Chondrocyte (in vitro differentiated cells): Measurements from ENCODE around the gene PPP1R14C. TPM values are rescaled to one million over a fixed set of nuclear protein-coding genes. Genes with fewer than 3 reads are reported as not detected.
"Not testable (repeated sequence)": the region's sequence is repeated elsewhere in the genome, so short reads cannot be mapped to it uniquely, and the experiment has no call there.

Experiments used
- DNase-seq: peaks from one replicate; pipeline ENCODE4 v3.0.0; 2021; ENCODE audit warnings: mixed read lengths, low spot score
- H3K27ac Mint-ChIP-seq: one replicate; pipeline ENCODE4 v1.8.0; 2021; ENCODE audit warnings: mild to moderate bottlenecking, moderate library complexity, mixed read lengths; ENCODE audit not compliant: unreplicated experiment
- H3K27me3 Mint-ChIP-seq: 2 replicates; pipeline ENCODE4 v1.8.0; 2021; ENCODE audit warnings: low read depth, mixed read lengths
- H3K36me3 Mint-ChIP-seq: 2 replicates; pipeline ENCODE4 v1.8.0; 2021; ENCODE audit warnings: low read depth, mixed read lengths
- H3K4me1 Mint-ChIP-seq: 2 replicates; pipeline ENCODE4 v1.8.0; 2021; ENCODE audit warnings: low read depth, mild to moderate bottlenecking, mixed read lengths
- H3K4me3 Mint-ChIP-seq: one replicate; pipeline ENCODE4 v1.8.0; 2021; ENCODE audit warnings: mild to moderate bottlenecking, moderate library complexity, mixed read lengths; ENCODE audit not compliant: unreplicated experiment
- H3K9me3 Mint-ChIP-seq: 2 replicates; pipeline ENCODE4 v1.8.0; 2021; ENCODE audit warnings: low read depth, mixed read lengths
- CTCF ChIP-seq: fragments of 200-600 bp; sonication (generic); IDR thresholded peaks from 2 replicates; pipeline ENCODE4 v1.5.0; 2021; ENCODE audit warnings: antibody characterized with exemption, mild to moderate bottlenecking, moderate library complexity
- total RNA-seq: library from RNA; stranded (reverse); gene quantifications from 3 replicates; pipeline ENCODE4 v1.2.1, GENCODE V29; 2021

PPP1R14C gene
- total RNA-seq, 1 donor from 2014 or later: 3.4 TPM

- Mint-ChIP-seq H3K27ac (no peak overlapping the region), H3K9me3 (peaks cover 17% of the 10 kb centered on the region), H3K27me3 (no peaks in the 10 kb centered on the region), H3K36me3 (peaks cover 1% of the 10 kb centered on the region), H3K4me1 (peaks cover 12% of the 10 kb centered on the region), H3K4me3 (no peak overlapping the region)
- no peak for DNase-seq
- TF ChIP-seq CTCF: no peak
Measured at GRCh38 chr6:150236544-150236943, 93.7 kb downstream of the PPP1R14C start.

GRCh38 chr6:150237626-150238025 lies 94.8 kb downstream of the PPP1R14C start:
- peaks cover 17% of the 10 kb centered on the region for H3K9me3 Mint-ChIP-seq
- H3K27ac Mint-ChIP-seq: no peak overlapping the region
- H3K4me3 Mint-ChIP-seq: no peak overlapping the region

GRCh38 chr6:150238336-150238741 lies 95.5 kb downstream of the PPP1R14C start:
- H3K9me3 Mint-ChIP-seq: peaks cover 17% of the 10 kb centered on the region
- H3K36me3 Mint-ChIP-seq: peaks cover 1% of the 10 kb centered on the region
- no peak overlapping the region for H3K27ac Mint-ChIP-seq
- H3K4me3 Mint-ChIP-seq: no peak overlapping the region
- H3K4me1 Mint-ChIP-seq: peaks cover 6% of the 10 kb centered on the region
- TF ChIP-seq CTCF: no peak
- H3K27me3 Mint-ChIP-seq: no peaks in the 10 kb centered on the region
- no peak for DNase-seq

More at GRCh38 chr6:150237626-150238025, 94.8 kb downstream of the PPP1R14C start:
- no peak for TF ChIP-seq CTCF
- Mint-ChIP-seq H3K36me3 (peaks cover 1% of the 10 kb centered on the region), H3K27me3 (no peaks in the 10 kb centered on the region), H3K4me1 (peaks cover 6% of the 10 kb centered on the region)
- no peak for DNase-seq

GRCh38 chr6:150238846-150239407 lies 96.1 kb downstream of the PPP1R14C start:
- no peak overlapping the region for H3K27ac Mint-ChIP-seq
- H3K4me3 Mint-ChIP-seq: no peak overlapping the region
- peaks cover 17% of the 10 kb centered on the region for H3K9me3 Mint-ChIP-seq
- H3K4me1 Mint-ChIP-seq: peaks cover 6% of the 10 kb centered on the region
- no peak for DNase-seq
- peaks cover 1% of the 10 kb centered on the region for H3K36me3 Mint-ChIP-seq
- no peaks in the 10 kb centered on the region for H3K27me3 Mint-ChIP-seq
- no peak for TF ChIP-seq CTCF

GRCh38 chr6:150241756-150242155 lies 98.9 kb downstream of the PPP1R14C start:
- DNase-seq, H3K27me3 Mint-ChIP-seq, H3K4me3 Mint-ChIP-seq, H3K27ac Mint-ChIP-seq, H3K36me3 Mint-ChIP-seq: not testable (repeated sequence)
- peaks cover 10% of the 10 kb centered on the region for H3K4me1 Mint-ChIP-seq
- peaks cover 17% of the 10 kb centered on the region for H3K9me3 Mint-ChIP-seq
